Liver (tissue), 9 donors: ENCODE measurements around the gene HOXB5. TPM values are rescaled to one million over a fixed set of nuclear protein-coding genes. Genes with fewer than 3 reads are reported as not detected.

Experiments used
- DNase-seq: peaks from one replicate; pipeline ENCODE4 v3.0.0-alpha.2; 2017; ENCODE audit warnings: low spot score
- H3K27ac ChIP-seq, 2 donors: one replicate each; pipeline ENCODE4 v1.7.0; 2013; ENCODE audit warnings: inconsistent platforms in 2 of 2, low read length in 2 of 2, control low read depth in 1 of 2, low read depth in 1 of 2, mild to moderate bottlenecking in 1 of 2
- H3K27me3 ChIP-seq, 4 donors: one replicate each; pipeline versions ENCODE4 v1.6.1 to v1.7.0; 2013; ENCODE audit warnings: low read length in 3 of 4, inconsistent platforms in 1 of 4, mild to moderate bottlenecking in 1 of 4, moderate library complexity in 1 of 4; ENCODE audit not compliant: control insufficient read depth in 4 of 4, insufficient read depth in 4 of 4
- H3K36me3 ChIP-seq, 4 donors: one replicate each; pipeline versions ENCODE4 v1.6.1 to v1.7.0; 2013; ENCODE audit warnings: low read length in 3 of 4, mild to moderate bottlenecking in 3 of 4, low read depth in 1 of 4, moderate library complexity in 1 of 4; ENCODE audit not compliant: control insufficient read depth in 4 of 4, insufficient read depth in 3 of 4
- H3K4me1 ChIP-seq, 4 donors: one replicate each; pipeline versions ENCODE4 v1.6.1 to v1.7.0; 2013; ENCODE audit warnings: low read length in 3 of 4, mild to moderate bottlenecking in 3 of 4, moderate library complexity in 1 of 4; ENCODE audit not compliant: control insufficient read depth in 4 of 4, insufficient read depth in 4 of 4
- H3K4me3 ChIP-seq, 3 donors: one replicate each; pipeline versions ENCODE4 v1.6.1 to v1.7.0; 2013; ENCODE audit warnings: low read length in 3 of 3, control low read depth in 1 of 3, low read depth in 1 of 3, mild to moderate bottlenecking in 1 of 3
- H3K9ac ChIP-seq, 2 donors: one replicate each; pipeline ENCODE4 v1.7.0; 2013; ENCODE audit warnings: low read length in 2 of 2, mild to moderate bottlenecking in 2 of 2, moderate library complexity in 2 of 2, control low read depth in 1 of 2, low read depth in 1 of 2
- H3K9me3 ChIP-seq, 4 donors: one replicate each; pipeline versions ENCODE4 v1.6.1 to v1.7.0; 2013; ENCODE audit warnings: low read length in 3 of 4; ENCODE audit not compliant: control insufficient read depth in 4 of 4
- CTCF ChIP-seq: fragments of 150-350 bp; IDR thresholded peaks from 2 replicates; pipeline ENCODE4 v1.5.1; 2017; ENCODE audit warnings: improper control_type of control experiment, low read depth, low read length; ENCODE audit not compliant: missing input control
- EGR1 ChIP-seq, 2 donors: IDR thresholded peaks; 2 replicates each; pipeline ENCODE4 v1.6.1; 2016 to 2018; ENCODE audit warnings: antibody characterized with exemption in 2 of 2, low read depth in 2 of 2
- GABPA ChIP-seq, 2 donors: IDR thresholded peaks in 1 of 2; conservative IDR thresholded peaks in 1 of 2; 2 replicates each; pipeline ENCODE4 v1.6.1; 2016; ENCODE audit warnings: antibody characterized with exemption in 2 of 2, mild to moderate bottlenecking in 1 of 2, moderate library complexity in 1 of 2
- HNF4A ChIP-seq, 2 donors: conservative IDR thresholded peaks; 2 replicates each; pipeline ENCODE4 v1.6.1; 2016; ENCODE audit warnings: antibody characterized with exemption in 2 of 2, mild to moderate bottlenecking in 2 of 2
- HNF4G ChIP-seq: IDR thresholded peaks from 2 replicates; pipeline ENCODE4 v1.6.1; 2016; ENCODE audit warnings: antibody characterized with exemption
- MAX ChIP-seq: IDR thresholded peaks from 2 replicates; pipeline ENCODE4 v1.6.1; 2016; ENCODE audit warnings: antibody characterized with exemption
- NR2F2 ChIP-seq: IDR thresholded peaks from 2 replicates; pipeline ENCODE4 v1.6.1; 2016; ENCODE audit warnings: antibody characterized with exemption
- RAD21 ChIP-seq, 2 donors: IDR thresholded peaks; 2 replicates each; pipeline ENCODE4 v1.6.1; 2016; ENCODE audit warnings: antibody characterized with exemption in 2 of 2, mild to moderate bottlenecking in 2 of 2
- REST ChIP-seq: IDR thresholded peaks from 2 replicates; pipeline ENCODE4 v1.6.1; 2016; ENCODE audit warnings: antibody characterized with exemption, mild to moderate bottlenecking
- RXRA ChIP-seq, 2 donors: IDR thresholded peaks; 2 replicates each; pipeline ENCODE4 v1.6.1; 2017 to 2018; ENCODE audit warnings: antibody characterized with exemption in 2 of 2, mild to moderate bottlenecking in 1 of 2
- TAF1 ChIP-seq: conservative IDR thresholded peaks from 2 replicates; pipeline ENCODE4 v1.6.1; 2016; ENCODE audit warnings: antibody characterized with exemption, mild to moderate bottlenecking
- YY1 ChIP-seq: IDR thresholded peaks from 2 replicates; pipeline ENCODE4 v1.6.1; 2016; ENCODE audit warnings: antibody characterized with exemption, mild to moderate bottlenecking
- WGBS: extraction: QIAGEN DNeasy Blood & Tissue Kit; methylation state at CpG from one replicate; pipeline ENCODE4 v1.1.7; 2013; 5-methylcytosine and 5-hydroxymethylcytosine counted together
- polyA plus RNA-seq, 2 donors: library from polyadenylated mRNA; stranded (reverse) in 1 of 2; unstranded in 1 of 2; fragments of 200-250 nt in 1 of 2; fragments of >200 nt in 1 of 2; fragmentation: Nextera tagmentation in 1 of 2; extraction: Ambion mirVana in 1 of 2; gene quantifications; one replicate each; pipeline versions ENCODE4 v1.2.1 to v1.2.3, GENCODE V29; 2013 to 2015
- total RNA-seq, 2 donors: library from RNA; depleted of rRNA; stranded (reverse); fragments of >200 nt; gene quantifications; one replicate each; pipeline ENCODE4 v1.2.3, GENCODE V29; 2014
- TF ChIP-seq, protein P1 (sequence below): IDR thresholded peaks from 2 replicates; pipeline ENCODE4 v1.6.1; 2016; ENCODE audit warnings: antibody characterized with exemption
- donor health status: healthy.
- donor health status: healthy.
- donor health status: healthy.
- donor health status: healthy.
- donor health status: healthy.

Gene HOXB5
- total and polyA plus RNA-seq, 4 donors: 0.08 to 0.38 (median 0.36) TPM; not detected in 1

- 40% methylated on average over 18 of the region's 18 CpGs for WGBS
- no peaks in the 10 kb centered on the region for H3K36me3 ChIP-seq
- DNase-seq: no peak
- H3K4me1 ChIP-seq: peaks cover 0 to 3% (median 0%) of the 10 kb centered on the region in 4 donors
- H3K4me3 ChIP-seq: no peak overlapping the region
- TF ChIP-seq YY1 (no peak), REST (no peak), HNF4A (conservative IDR thresholded peaks at IDR 0.05) (no peak), TAF1 (no peak), MAX (no peak), RAD21 (IDR thresholded peaks at IDR 0.05) (no peak), HNF4G (no peak), NR2F2 (no peak), GABPA (IDR thresholded peaks at IDR 0.05 in 1 of 2, conservative IDR thresholded peaks at IDR 0.05 in 1 of 2) (no peak), RXRA (IDR thresholded peaks at IDR 0.05) (no peak), CTCF (no peak), EGR1 (IDR thresholded peaks at IDR 0.05; ENCODE audit: low read depth in 2 of 2) (no peak)
- TF ChIP-seq, protein P1, sequence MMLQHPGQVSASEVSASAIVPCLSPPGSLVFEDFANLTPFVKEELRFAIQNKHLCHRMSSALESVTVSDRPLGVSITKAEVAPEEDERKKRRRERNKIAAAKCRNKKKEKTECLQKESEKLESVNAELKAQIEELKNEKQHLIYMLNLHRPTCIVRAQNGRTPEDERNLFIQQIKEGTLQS: no peak
- no peak overlapping the region for H3K9ac ChIP-seq
- no peak overlapping the region for H3K27ac ChIP-seq
- H3K27me3 ChIP-seq: peaks cover 0 to 9% (median 3%) of the 10 kb centered on the region in 4 donors
- no peaks in the 10 kb centered on the region for H3K9me3 ChIP-seq
These were observed 43.6 kb downstream of the HOXB5 start for GRCh38 chr17:48549914-48550501.

GRCh38 chr17:48549281-48549630 is 44.3 kb downstream of the HOXB5 start:
- WGBS: 50% methylated on average over 3 of the region's 3 CpGs
- no peak overlapping the region for H3K27ac ChIP-seq
- H3K9ac ChIP-seq: no peak overlapping the region
- peaks cover 0 to 9% (median 3%) of the 10 kb centered on the region in 4 donors for H3K27me3 ChIP-seq
- peaks cover 0 to 3% (median 0%) of the 10 kb centered on the region in 4 donors for H3K4me1 ChIP-seq
- H3K36me3 ChIP-seq: no peaks in the 10 kb centered on the region
- no peak overlapping the region for H3K4me3 ChIP-seq
- H3K9me3 ChIP-seq: no peaks in the 10 kb centered on the region
- no peak for DNase-seq
- TF ChIP-seq EGR1 (IDR thresholded peaks at IDR 0.05; ENCODE audit: low read depth in 2 of 2): no peak
- no peak for TF ChIP-seq RXRA (IDR thresholded peaks at IDR 0.05)
- TF ChIP-seq CTCF: no peak
